Stimulated activated CD4-positive, alpha-beta T cell treated with anti-CD3 and anti-CD28 coated beads, TNF-alpha, amount 100 ng/mL, for 1 hour (primary cell): Measurements from ENCODE around the gene ITPKB.

ENCODE experiments used
- DNase-seq, 3 donors: peaks; one replicate each; pipeline ENCODE4 v3.0.0-alpha.2; 2020; ENCODE audit warnings: low read depth in 3 of 3, low spot score in 1 of 3

Gene ITPKB

GRCh38 chr1:226686440-226687425, 52.3 kb downstream of the ITPKB start:
- DNase-seq: no peak

GRCh38 chr1:226685196-226685820, 53.8 kb downstream of the ITPKB start:
- DNase-seq: no peak

- no peak for DNase-seq
Measured at GRCh38 chr1:226684026-226684425, 55.1 kb downstream of the ITPKB start.

- no peak for DNase-seq
Measured at GRCh38 chr1:226682871-226683814, 55.9 kb downstream of the ITPKB start.

- no peak for DNase-seq
Measured at GRCh38 chr1:226681652-226682493, 57.2 kb downstream of the ITPKB start.

- DNase-seq: no peak
Measured at GRCh38 chr1:226680653-226681052, 58.4 kb downstream of the ITPKB start.

- peak; percentile 51 to 74 (median 52) for DNase-seq
Measured at GRCh38 chr1:226679853-226680516, 59.1 kb downstream of the ITPKB start.

- DNase-seq: no peak
Measured at GRCh38 chr1:226679262-226679661, 59.8 kb downstream of the ITPKB start.

GRCh38 chr1:226678701-226679100, 60.4 kb downstream of the ITPKB start:
- no peak for DNase-seq

GRCh38 chr1:226678251-226678650, 60.8 kb downstream of the ITPKB start:
- DNase-seq: no peak

GRCh38 chr1:226677027-226678020, 61.8 kb downstream of the ITPKB start:
- DNase-seq: peak; percentile 48 to 60 (median 57)

GRCh38 chr1:226676381-226676780, 62.7 kb downstream of the ITPKB start:
- no peak for DNase-seq

GRCh38 chr1:226675715-226676357, 63.2 kb downstream of the ITPKB start:
- no peak for DNase-seq

GRCh38 chr1:226674892-226675714, 64.0 kb downstream of the ITPKB start:
- peak in 2 of 3 donors; percentile 63 to 70 for DNase-seq

- DNase-seq: no peak
Measured at GRCh38 chr1:226672339-226672762, 66.7 kb downstream of the ITPKB start.

- no peak for DNase-seq
Measured at GRCh38 chr1:226671277-226671676, 67.8 kb downstream of the ITPKB start.

GRCh38 chr1:226670073-226670472, 69.0 kb downstream of the ITPKB start:
- no peak for DNase-seq
